ENCODE measurements around the gene ZGPAT.

DNA sequence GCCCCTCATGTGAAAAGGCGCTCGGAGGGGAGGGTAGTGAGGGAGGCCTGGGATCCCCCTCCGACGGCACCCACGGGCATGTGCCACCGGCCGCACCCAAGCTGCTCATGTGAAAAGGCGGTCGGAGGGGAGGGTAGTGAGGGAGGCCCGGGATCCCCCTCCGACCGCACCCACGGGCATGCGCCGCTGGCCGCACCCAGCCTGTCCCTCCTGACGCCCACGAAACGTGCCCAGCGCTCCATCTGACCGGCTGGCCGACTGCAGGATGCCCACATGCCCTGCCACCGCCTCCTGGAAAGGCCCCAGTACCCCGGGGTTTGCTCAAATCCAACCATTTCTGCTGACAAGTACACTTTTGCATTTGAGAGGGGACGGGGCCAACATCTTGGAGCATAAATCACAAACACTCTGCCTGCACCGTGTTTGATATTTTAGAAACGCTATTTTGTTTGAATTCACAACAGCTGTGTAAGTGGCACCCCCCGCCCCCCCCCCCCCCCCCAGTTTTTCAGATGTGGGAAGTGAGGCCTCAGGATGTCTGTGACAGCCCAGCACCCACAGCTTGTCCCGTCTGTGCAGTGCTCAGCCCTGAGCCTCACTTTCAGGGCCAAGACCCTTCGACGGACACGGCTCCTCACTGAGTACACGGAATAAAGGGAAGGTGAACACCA is 65.9 kb downstream of the ZGPAT start:
- TF ChIP-seq SMC3 (conservative IDR thresholded peaks at IDR 0.05; ENCODE audit: poor library complexity) (no peak), TAF1 (IDR thresholded peaks at IDR 0.05; ENCODE audit: low read depth) (no peak), POLR2AphosphoS5 (IDR thresholded peaks at IDR 0.05) (no peak), RAD21 (conservative IDR thresholded peaks at IDR 0.05) (no peak), EZH2 (IDR thresholded peaks at IDR 0.05; ENCODE audit: borderline replicate concordance, insufficient read depth, low read length, poor library complexity, severe bottlenecking) (no peak), EP300 (conservative IDR thresholded peaks at IDR 0.05; ENCODE audit: poor library complexity, severe bottlenecking) (no peak), MXI1 (conservative IDR thresholded peaks at IDR 0.05; ENCODE audit: poor library complexity, severe bottlenecking) (no peak)
- TF ChIP-seq, protein P1, sequence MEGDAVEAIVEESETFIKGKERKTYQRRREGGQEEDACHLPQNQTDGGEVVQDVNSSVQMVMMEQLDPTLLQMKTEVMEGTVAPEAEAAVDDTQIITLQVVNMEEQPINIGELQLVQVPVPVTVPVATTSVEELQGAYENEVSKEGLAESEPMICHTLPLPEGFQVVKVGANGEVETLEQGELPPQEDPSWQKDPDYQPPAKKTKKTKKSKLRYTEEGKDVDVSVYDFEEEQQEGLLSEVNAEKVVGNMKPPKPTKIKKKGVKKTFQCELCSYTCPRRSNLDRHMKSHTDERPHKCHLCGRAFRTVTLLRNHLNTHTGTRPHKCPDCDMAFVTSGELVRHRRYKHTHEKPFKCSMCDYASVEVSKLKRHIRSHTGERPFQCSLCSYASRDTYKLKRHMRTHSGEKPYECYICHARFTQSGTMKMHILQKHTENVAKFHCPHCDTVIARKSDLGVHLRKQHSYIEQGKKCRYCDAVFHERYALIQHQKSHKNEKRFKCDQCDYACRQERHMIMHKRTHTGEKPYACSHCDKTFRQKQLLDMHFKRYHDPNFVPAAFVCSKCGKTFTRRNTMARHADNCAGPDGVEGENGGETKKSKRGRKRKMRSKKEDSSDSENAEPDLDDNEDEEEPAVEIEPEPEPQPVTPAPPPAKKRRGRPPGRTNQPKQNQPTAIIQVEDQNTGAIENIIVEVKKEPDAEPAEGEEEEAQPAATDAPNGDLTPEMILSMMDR (IDR thresholded peaks at IDR 0.05; ENCODE audit: poor library complexity, severe bottlenecking) = no peak
- TF ChIP-seq, protein P2, sequence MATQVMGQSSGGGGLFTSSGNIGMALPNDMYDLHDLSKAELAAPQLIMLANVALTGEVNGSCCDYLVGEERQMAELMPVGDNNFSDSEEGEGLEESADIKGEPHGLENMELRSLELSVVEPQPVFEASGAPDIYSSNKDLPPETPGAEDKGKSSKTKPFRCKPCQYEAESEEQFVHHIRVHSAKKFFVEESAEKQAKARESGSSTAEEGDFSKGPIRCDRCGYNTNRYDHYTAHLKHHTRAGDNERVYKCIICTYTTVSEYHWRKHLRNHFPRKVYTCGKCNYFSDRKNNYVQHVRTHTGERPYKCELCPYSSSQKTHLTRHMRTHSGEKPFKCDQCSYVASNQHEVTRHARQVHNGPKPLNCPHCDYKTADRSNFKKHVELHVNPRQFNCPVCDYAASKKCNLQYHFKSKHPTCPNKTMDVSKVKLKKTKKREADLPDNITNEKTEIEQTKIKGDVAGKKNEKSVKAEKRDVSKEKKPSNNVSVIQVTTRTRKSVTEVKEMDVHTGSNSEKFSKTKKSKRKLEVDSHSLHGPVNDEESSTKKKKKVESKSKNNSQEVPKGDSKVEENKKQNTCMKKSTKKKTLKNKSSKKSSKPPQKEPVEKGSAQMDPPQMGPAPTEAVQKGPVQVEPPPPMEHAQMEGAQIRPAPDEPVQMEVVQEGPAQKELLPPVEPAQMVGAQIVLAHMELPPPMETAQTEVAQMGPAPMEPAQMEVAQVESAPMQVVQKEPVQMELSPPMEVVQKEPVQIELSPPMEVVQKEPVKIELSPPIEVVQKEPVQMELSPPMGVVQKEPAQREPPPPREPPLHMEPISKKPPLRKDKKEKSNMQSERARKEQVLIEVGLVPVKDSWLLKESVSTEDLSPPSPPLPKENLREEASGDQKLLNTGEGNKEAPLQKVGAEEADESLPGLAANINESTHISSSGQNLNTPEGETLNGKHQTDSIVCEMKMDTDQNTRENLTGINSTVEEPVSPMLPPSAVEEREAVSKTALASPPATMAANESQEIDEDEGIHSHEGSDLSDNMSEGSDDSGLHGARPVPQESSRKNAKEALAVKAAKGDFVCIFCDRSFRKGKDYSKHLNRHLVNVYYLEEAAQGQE (IDR thresholded peaks at IDR 0.05; ENCODE audit: borderline replicate concordance) = no peak
